Gastrocnemius medialis (tissue), 4 donors: ENCODE data around the gene GRIN3A.

Experiments
- POLR2A ChIP-seq, 2 donors: fragments of 450-650 bp; IDR thresholded peaks; one replicate each; pipeline ENCODE4 v1.6.1; 2017; ENCODE audit warnings: antibody characterized with exemption in 2 of 2, mild to moderate bottlenecking in 2 of 2, moderate library complexity in 2 of 2
- TF ChIP-seq, protein P1 (sequence below), 5 experiments: fragments of 450-650 bp in 3 of 5; fragments of 200-600 bp in 2 of 5; sonication (generic) in 2 of 5; IDR thresholded peaks in 4 of 5; conservative IDR thresholded peaks in 1 of 5; 1 replicate in 4 of 5; 2 replicates in 1 of 5; pipeline ENCODE4 v1.5.1; 2016 to 2019; ENCODE audit warnings: antibody characterized with exemption in 5 of 5, mild to moderate bottlenecking in 3 of 5, moderate library complexity in 3 of 5

DNA sequence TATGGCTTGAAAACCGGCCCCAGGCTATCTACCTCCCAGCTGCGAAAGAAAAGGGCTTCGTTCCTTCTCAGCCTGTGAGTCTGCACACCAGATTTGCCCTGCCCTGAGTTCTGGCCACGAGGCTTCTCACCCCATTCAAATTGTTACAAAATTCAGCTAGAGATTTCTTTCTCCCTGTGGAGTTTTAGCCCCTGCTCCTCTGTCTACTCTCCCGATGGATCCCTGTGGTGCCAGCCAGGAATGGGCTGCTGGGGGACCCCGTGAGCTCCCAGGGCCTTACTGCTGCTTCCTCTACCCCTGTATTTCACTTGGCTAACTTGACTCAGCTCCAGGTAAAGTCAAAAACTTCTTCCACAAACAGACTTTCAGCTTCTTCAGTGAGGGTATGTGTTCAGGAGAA, 214.1 kb downstream of the GRIN3A start:
- TF ChIP-seq, protein P1, sequence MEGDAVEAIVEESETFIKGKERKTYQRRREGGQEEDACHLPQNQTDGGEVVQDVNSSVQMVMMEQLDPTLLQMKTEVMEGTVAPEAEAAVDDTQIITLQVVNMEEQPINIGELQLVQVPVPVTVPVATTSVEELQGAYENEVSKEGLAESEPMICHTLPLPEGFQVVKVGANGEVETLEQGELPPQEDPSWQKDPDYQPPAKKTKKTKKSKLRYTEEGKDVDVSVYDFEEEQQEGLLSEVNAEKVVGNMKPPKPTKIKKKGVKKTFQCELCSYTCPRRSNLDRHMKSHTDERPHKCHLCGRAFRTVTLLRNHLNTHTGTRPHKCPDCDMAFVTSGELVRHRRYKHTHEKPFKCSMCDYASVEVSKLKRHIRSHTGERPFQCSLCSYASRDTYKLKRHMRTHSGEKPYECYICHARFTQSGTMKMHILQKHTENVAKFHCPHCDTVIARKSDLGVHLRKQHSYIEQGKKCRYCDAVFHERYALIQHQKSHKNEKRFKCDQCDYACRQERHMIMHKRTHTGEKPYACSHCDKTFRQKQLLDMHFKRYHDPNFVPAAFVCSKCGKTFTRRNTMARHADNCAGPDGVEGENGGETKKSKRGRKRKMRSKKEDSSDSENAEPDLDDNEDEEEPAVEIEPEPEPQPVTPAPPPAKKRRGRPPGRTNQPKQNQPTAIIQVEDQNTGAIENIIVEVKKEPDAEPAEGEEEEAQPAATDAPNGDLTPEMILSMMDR (IDR thresholded peaks at IDR 0.05 in 4 of 5, conservative IDR thresholded peaks at IDR 0.05 in 1 of 5), result no peak
- TF ChIP-seq POLR2A (IDR thresholded peaks at IDR 0.05), result no peak
